Parathyroid adenoma (tissue), 2 donors: ENCODE data around the gene MMP11.

Experiments
- H2AFZ ChIP-seq: fragments of 300-600 bp; sonication (generic); one replicate; pipeline ENCODE4 v1.7.0; 2017; ENCODE audit warnings: antibody characterized with exemption, mild to moderate bottlenecking
- H3K27ac ChIP-seq: fragments of 300-600 bp; sonication (generic); one replicate; pipeline ENCODE4 v1.7.0; 2017
- H3K27me3 ChIP-seq: fragments of 300-600 bp; sonication (generic); one replicate; pipeline ENCODE4 v1.7.0; 2017; ENCODE audit warnings: low read length; ENCODE audit not compliant: control insufficient read depth, insufficient read depth
- H3K36me3 ChIP-seq: fragments of 300-600 bp; sonication (generic); one replicate; pipeline ENCODE4 v1.7.0; 2017; ENCODE audit warnings: low read length; ENCODE audit not compliant: control insufficient read depth, insufficient read depth
- H3K4me1 ChIP-seq: fragments of 300-600 bp; sonication (generic); one replicate; pipeline ENCODE4 v1.7.0; 2017; ENCODE audit warnings: control low read depth
- H3K4me2 ChIP-seq: fragments of 300-600 bp; sonication (generic); one replicate; pipeline ENCODE4 v1.7.0; 2017; ENCODE audit warnings: low read length
- H3K4me3 ChIP-seq: fragments of 300-600 bp; sonication (generic); one replicate; pipeline ENCODE4 v1.7.0; 2017; ENCODE audit warnings: low read depth, low read length
- H3K79me2 ChIP-seq: fragments of 300-600 bp; sonication (generic); one replicate; pipeline ENCODE4 v1.7.0; 2017; ENCODE audit warnings: control low read depth
- H3K9ac ChIP-seq: fragments of 300-600 bp; sonication (generic); one replicate; pipeline ENCODE4 v1.7.0; 2017; ENCODE audit warnings: mild to moderate bottlenecking
- H3K9me3 ChIP-seq: fragments of 300-600 bp; sonication (generic); one replicate; pipeline ENCODE4 v1.7.0; 2017; ENCODE audit warnings: low read length; ENCODE audit not compliant: control insufficient read depth
- CTCF ChIP-seq: fragments of 300-600 bp; sonication (generic); IDR thresholded peaks from one replicate; pipeline ENCODE4 v1.7.0; 2017; ENCODE audit warnings: antibody characterized with exemption, mild to moderate bottlenecking
- donor health status: primary hyperparathyroidism.

The MMP11 gene

GRCh38 chr22:23828800-23829680, 56.4 kb downstream of the MMP11 start:
- Histone ChIP-seq H3K27me3 (no peaks in the 10 kb centered on the region), H3K4me2 (no peak overlapping the region), H3K36me3 (no peaks in the 10 kb centered on the region), H2AFZ (no peak overlapping the region), H3K79me2 (no peaks in the 10 kb centered on the region), H3K9me3 (no peaks in the 10 kb centered on the region), H3K27ac (no peak overlapping the region), H3K4me1 (no peaks in the 10 kb centered on the region), H3K9ac (no peak overlapping the region), H3K4me3 (no peak overlapping the region)
- TF ChIP-seq CTCF, result no peak

- Histone ChIP-seq H3K36me3 (no peaks in the 10 kb centered on the region), H3K79me2 (no peaks in the 10 kb centered on the region), H3K27me3 (no peaks in the 10 kb centered on the region), H3K27ac (no peak overlapping the region), H2AFZ (no peak overlapping the region), H3K9ac (no peak overlapping the region), H3K9me3 (no peaks in the 10 kb centered on the region), H3K4me1 (no peaks in the 10 kb centered on the region), H3K4me3 (no peak overlapping the region), H3K4me2 (no peak overlapping the region)
- TF ChIP-seq CTCF, result no peak
Observed at GRCh38 chr22:23829845-23830372, 57.3 kb downstream of the MMP11 start.

- Histone ChIP-seq H3K9me3 (no peaks in the 10 kb centered on the region), H3K4me3 (no peak overlapping the region), H3K4me2 (no peak overlapping the region), H3K4me1 (no peaks in the 10 kb centered on the region), H3K27ac (no peak overlapping the region), H3K36me3 (no peaks in the 10 kb centered on the region), H3K27me3 (no peaks in the 10 kb centered on the region), H3K9ac (no peak overlapping the region), H2AFZ (no peak overlapping the region), H3K79me2 (no peaks in the 10 kb centered on the region)
- no peak for TF ChIP-seq CTCF
Observed at GRCh38 chr22:23831261-23831660, 58.6 kb downstream of the MMP11 start.

GRCh38 chr22:23831781-23832180, 59.1 kb downstream of the MMP11 start:
- Histone ChIP-seq H3K4me1 (no peaks in the 10 kb centered on the region), H3K4me2 (no peak overlapping the region), H2AFZ (no peak overlapping the region), H3K9me3 (no peaks in the 10 kb centered on the region), H3K79me2 (no peaks in the 10 kb centered on the region), H3K4me3 (no peak overlapping the region), H3K9ac (no peak overlapping the region), H3K27me3 (no peaks in the 10 kb centered on the region), H3K27ac (no peak overlapping the region), H3K36me3 (no peaks in the 10 kb centered on the region)
- no peak for TF ChIP-seq CTCF
